Gastrocnemius medialis (tissue), 4 donors: Measurements from ENCODE around the gene PVR. TPM values are rescaled to one million over a fixed set of nuclear protein-coding genes. Genes with fewer than 3 reads are reported as not detected.

Source experiments
- ATAC-seq, 2 donors: fragments of 150-250 bp; one replicate each; pipeline ENCODE4 v1.9.1; 2016
- DNase-seq, 2 donors: peaks; one replicate each; pipeline ENCODE4 v3.0.0-alpha.2; 2019
- H3K27ac ChIP-seq, 4 donors: fragments of 200-600 bp; sonication (generic); 1 replicate in 1 of 4; 2 replicates in 3 of 4; pipeline ENCODE4 v1.5.1; 2016 to 2018; ENCODE audit warnings: mild to moderate bottlenecking in 2 of 4, moderate library complexity in 1 of 4
- H3K27me3 ChIP-seq, 3 donors: fragments of 200-600 bp; sonication (generic) in 2 of 3; 1 replicate in 1 of 3; 2 replicates in 2 of 3; pipeline versions ENCODE4 v1.5.1 to v1.6.0; 2016 to 2019; ENCODE audit warnings: mild to moderate bottlenecking in 1 of 3, moderate library complexity in 1 of 3
- H3K36me3 ChIP-seq, 2 donors: fragments of 200-600 bp; sonication (generic) in 1 of 2; one replicate each; pipeline ENCODE4 v1.5.1; 2017 to 2018
- H3K4me1 ChIP-seq, 2 donors: fragments of 200-600 bp; sonication (generic) in 1 of 2; one replicate each; pipeline ENCODE4 v1.5.1; 2016 to 2017; ENCODE audit warnings: mild to moderate bottlenecking in 2 of 2
- H3K4me3 ChIP-seq, 4 donors: fragments of 200-600 bp; sonication (generic) in 3 of 4; 1 replicate in 1 of 4; 2 replicates in 3 of 4; pipeline ENCODE4 v1.5.1; 2016 to 2019; ENCODE audit warnings: mild to moderate bottlenecking in 2 of 4
- H3K9me3 ChIP-seq, 3 donors: fragments of 200-600 bp; sonication (generic) in 2 of 3; 1 replicate in 1 of 3; 2 replicates in 2 of 3; pipeline ENCODE4 v1.5.1; 2016 to 2019
- POLR2A ChIP-seq, 2 donors: fragments of 450-650 bp; IDR thresholded peaks; one replicate each; pipeline ENCODE4 v1.6.1; 2017; ENCODE audit warnings: antibody characterized with exemption in 2 of 2, mild to moderate bottlenecking in 2 of 2, moderate library complexity in 2 of 2
- in situ Hi-C, 4 donors: fragments of 200-750 bp; cut with MboI; loops; one replicate each; pipeline versions ENCODE4 v1.15.0 to v1.8.0; 2017; ENCODE audit warnings: low sequenced_read_pairs in 4 of 4
- intact Hi-C: fragments of 100-400 bp; cut with DNase I; formaldehyde crosslinking; loops from one replicate; pipeline ENCODE4 v1.15.1; 2023; ENCODE audit warnings: low total_unique reads
- total RNA-seq, 4 donors: library from RNA; depleted of rRNA; stranded (reverse); fragments of >200 nt; gene quantifications; one replicate each; pipeline versions ENCODE4 v1.1.0 to v1.2.3, GENCODE V29; 2016
- TF ChIP-seq, protein P1 (sequence below), 5 experiments: fragments of 450-650 bp in 3 of 5; fragments of 200-600 bp in 2 of 5; sonication (generic) in 2 of 5; IDR thresholded peaks in 4 of 5; conservative IDR thresholded peaks in 1 of 5; 1 replicate in 4 of 5; 2 replicates in 1 of 5; pipeline ENCODE4 v1.5.1; 2016 to 2019; ENCODE audit warnings: antibody characterized with exemption in 5 of 5, mild to moderate bottlenecking in 3 of 5, moderate library complexity in 3 of 5

PVR gene
- total RNA-seq, 4 donors from 2014 or later: 27.3 to 60.2 (median 33.9) TPM

DNA sequence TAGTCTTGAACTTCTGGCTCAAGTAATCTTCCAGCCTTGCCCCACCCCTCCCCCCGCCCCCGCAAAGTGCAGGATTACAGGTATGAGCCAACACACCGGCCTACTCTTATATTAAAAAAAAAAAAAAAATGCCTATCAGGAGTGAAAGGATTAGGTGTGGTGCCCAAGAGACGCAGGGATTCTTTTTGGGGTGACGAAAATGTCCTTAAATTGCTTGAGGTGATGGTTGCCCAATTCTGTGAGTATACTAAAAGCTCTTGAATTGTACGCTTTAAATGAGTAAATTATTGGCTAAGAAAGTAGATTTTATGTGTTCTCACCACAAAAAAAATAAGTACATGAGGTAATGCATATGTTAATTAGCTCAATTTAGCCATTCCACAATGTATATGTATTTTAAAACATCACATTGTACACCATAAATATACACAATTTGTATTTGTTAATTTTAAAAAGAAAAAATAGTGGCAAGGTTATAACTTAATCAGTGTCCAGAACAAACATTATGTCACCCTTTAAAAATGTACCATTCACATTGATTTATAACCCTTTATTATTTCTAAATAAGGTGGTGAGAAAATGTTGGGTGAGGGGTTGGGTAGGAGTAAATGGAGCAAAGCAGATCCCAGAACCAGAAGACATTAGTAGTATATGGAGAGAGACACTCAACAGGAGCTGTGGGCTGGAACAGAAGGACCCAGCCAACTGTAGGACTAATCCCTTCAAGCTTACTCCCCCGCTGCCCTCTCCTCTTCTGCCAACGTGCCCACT, 26.4 kb upstream of the PVR start:
- TF ChIP-seq POLR2A (IDR thresholded peaks at IDR 0.05): no peak
- TF ChIP-seq, protein P1, sequence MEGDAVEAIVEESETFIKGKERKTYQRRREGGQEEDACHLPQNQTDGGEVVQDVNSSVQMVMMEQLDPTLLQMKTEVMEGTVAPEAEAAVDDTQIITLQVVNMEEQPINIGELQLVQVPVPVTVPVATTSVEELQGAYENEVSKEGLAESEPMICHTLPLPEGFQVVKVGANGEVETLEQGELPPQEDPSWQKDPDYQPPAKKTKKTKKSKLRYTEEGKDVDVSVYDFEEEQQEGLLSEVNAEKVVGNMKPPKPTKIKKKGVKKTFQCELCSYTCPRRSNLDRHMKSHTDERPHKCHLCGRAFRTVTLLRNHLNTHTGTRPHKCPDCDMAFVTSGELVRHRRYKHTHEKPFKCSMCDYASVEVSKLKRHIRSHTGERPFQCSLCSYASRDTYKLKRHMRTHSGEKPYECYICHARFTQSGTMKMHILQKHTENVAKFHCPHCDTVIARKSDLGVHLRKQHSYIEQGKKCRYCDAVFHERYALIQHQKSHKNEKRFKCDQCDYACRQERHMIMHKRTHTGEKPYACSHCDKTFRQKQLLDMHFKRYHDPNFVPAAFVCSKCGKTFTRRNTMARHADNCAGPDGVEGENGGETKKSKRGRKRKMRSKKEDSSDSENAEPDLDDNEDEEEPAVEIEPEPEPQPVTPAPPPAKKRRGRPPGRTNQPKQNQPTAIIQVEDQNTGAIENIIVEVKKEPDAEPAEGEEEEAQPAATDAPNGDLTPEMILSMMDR (IDR thresholded peaks at IDR 0.05 in 4 of 5, conservative IDR thresholded peaks at IDR 0.05 in 1 of 5): no peak
- no peak overlapping the region for H3K4me3 ChIP-seq
- H3K9me3 ChIP-seq: no peaks in the 10 kb centered on the region
- no peaks in the 10 kb centered on the region for H3K36me3 ChIP-seq
- no peak for DNase-seq
- no peak for ATAC-seq
- intact Hi-C loops (no loop called here), in situ Hi-C loops (no loop called here)
- no peak overlapping the region for H3K27ac ChIP-seq
- H3K27me3 ChIP-seq: no peaks in the 10 kb centered on the region
- H3K4me1 ChIP-seq: no peaks in the 10 kb centered on the region

DNA sequence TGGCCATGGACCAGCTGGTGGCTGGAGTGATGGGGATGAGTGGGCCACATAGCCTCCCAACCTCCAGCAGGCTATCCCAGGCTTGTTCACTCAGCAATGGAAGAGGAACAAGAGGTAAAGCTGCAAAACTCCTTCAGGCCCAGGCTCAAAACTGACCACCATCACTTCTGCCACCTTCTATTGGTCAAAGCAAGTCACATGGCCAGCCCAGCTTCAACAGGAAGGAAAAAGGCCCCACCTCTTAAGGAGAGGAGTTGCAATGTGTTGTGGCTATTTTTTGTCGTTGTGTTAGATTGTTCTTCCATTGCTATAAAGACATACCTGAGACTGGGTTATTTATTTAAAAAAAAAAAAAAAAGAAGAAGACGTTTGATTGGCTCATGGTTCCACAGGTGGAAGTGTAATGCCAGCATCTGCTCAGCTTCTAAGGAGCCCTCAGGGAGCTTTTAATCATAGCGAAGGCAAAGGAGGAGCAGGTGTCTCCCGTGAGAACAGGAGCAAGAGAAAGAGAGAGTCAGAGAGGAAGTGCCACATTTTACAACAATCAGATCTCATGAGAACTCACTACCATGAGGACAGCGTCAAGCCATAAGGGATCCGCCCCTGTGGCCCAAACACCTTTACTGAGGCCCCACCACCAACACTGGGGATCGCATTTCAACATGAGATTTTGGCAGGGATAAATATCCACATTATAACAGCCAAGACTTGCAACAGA, 24.9 kb upstream of the PVR start:
- in situ Hi-C loops (no loop called here), intact Hi-C loops (no loop called here)
- Histone ChIP-seq H3K4me3 (no peak overlapping the region), H3K4me1 (no peaks in the 10 kb centered on the region), H3K27ac (no peak overlapping the region), H3K9me3 (no peaks in the 10 kb centered on the region), H3K27me3 (no peaks in the 10 kb centered on the region), H3K36me3 (no peaks in the 10 kb centered on the region)
- ATAC-seq (no peak), DNase-seq (no peak)
- no peak for TF ChIP-seq POLR2A (IDR thresholded peaks at IDR 0.05)
- TF ChIP-seq, protein P1 (IDR thresholded peaks at IDR 0.05 in 4 of 5, conservative IDR thresholded peaks at IDR 0.05 in 1 of 5): no peak

DNA sequence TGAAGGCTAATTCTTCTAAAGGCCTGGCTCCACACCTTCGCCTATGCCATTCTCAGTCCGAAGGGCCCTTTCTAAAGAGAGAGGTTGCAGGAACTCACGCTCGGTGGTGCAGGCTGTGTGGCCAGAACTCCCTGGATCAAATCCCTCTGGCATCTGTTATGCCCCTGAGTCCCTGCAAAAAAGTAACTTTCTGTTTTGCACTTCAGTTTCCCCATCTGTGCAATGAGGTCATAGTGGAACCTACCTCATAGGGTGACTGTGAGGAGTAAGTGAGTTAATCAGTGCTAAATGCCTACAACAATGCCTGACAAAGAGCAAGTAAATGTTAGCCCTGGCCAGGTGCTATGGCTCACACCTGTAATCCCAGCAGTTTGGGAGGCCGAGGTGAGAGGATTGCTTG, 23.0 kb upstream of the PVR start:
- no peak overlapping the region for H3K27ac ChIP-seq
- H3K9me3 ChIP-seq: no peaks in the 10 kb centered on the region
- no peak overlapping the region for H3K4me3 ChIP-seq
- DNase-seq (no peak), ATAC-seq (no peak)
- H3K27me3 ChIP-seq: no peaks in the 10 kb centered on the region
- in situ Hi-C loops (no loop called here), intact Hi-C loops (no loop called here)
- no peaks in the 10 kb centered on the region for H3K36me3 ChIP-seq
- TF ChIP-seq POLR2A (IDR thresholded peaks at IDR 0.05): no peak
- TF ChIP-seq, protein P1 (IDR thresholded peaks at IDR 0.05 in 4 of 5, conservative IDR thresholded peaks at IDR 0.05 in 1 of 5): no peak
- H3K4me1 ChIP-seq: no peaks in the 10 kb centered on the region

DNA sequence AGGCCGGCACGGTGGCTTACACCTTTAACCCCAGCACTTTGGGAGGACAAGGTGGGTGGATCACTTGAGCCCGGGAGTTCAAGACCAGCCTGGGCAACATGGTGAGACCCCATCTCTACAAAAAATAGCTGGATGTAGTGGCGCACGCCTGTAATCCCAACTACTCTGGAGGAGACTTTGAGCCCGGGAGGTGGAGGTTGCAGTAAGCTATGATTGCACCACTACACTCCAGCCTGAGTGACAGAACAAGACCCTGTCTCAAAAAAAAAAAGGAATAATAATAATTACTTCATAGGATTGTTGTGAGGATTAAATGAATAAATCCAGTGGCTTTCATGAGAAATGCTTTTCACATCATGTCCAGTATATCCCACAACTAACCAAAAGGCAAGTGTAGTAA, 22.3 kb upstream of the PVR start:
- intact Hi-C loops (no loop called here), in situ Hi-C loops (no loop called here)
- ATAC-seq: no peak
- no peaks in the 10 kb centered on the region for H3K4me1 ChIP-seq
- H3K27ac ChIP-seq: no peak overlapping the region
- TF ChIP-seq, protein P1 (IDR thresholded peaks at IDR 0.05 in 4 of 5, conservative IDR thresholded peaks at IDR 0.05 in 1 of 5): no peak
- no peak for TF ChIP-seq POLR2A (IDR thresholded peaks at IDR 0.05)
- H3K36me3 ChIP-seq: no peaks in the 10 kb centered on the region
- no peak for DNase-seq
- H3K9me3 ChIP-seq: no peaks in the 10 kb centered on the region
- no peak overlapping the region for H3K4me3 ChIP-seq
- H3K27me3 ChIP-seq: no peaks in the 10 kb centered on the region
